Endothelial cell of umbilical vein (primary cell): ENCODE measurements around the gene TMEM269. TPM values are rescaled to one million over a fixed set of nuclear protein-coding genes. Genes with fewer than 3 reads are reported as not detected.

Experiments
- BruUV-seq: library from RNA; stranded (reverse); fragments of 400-500 nt; replicated peaks from 2 replicates; lab custom pipeline; 2021; lab: Mats Ljungman, UMichigan
- CTCF ChIA-PET: fragments of 300-600, 350-600 bp; sonication (Branson Sonifier 250); formaldehyde crosslinking; loops from one replicate; lab custom pipeline; 2021; ENCODE audit warnings: antibody characterized with exemption, inconsistent platforms; lab: Charles Lee
- POLR2A ChIA-PET: fragments of 300-600, 350-600 bp; sonication (Branson Sonifier 250); formaldehyde crosslinking; loops from one replicate; lab custom pipeline; 2021; ENCODE audit warnings: antibody characterized with exemption, inconsistent platforms; lab: Charles Lee
- DNase-seq: peaks from one replicate; pipeline ENCODE4 v3.0.0-alpha.2; 2011; ENCODE audit warnings: low read depth, low spot score
- FAIRE-seq: peaks from 2 replicates; lab custom pipeline; 2011; peaks lifted over from hg19 to GRCh38; lab: Jason Lieb, UNC
- H2AFZ ChIP-seq: 2 replicates; pipeline ENCODE4 v1.6.0; 2012; ENCODE audit warnings: low read depth, low read length, control low read depth, inconsistent platforms
- H3K27ac ChIP-seq: 2 replicates; pipeline ENCODE4 v1.5.1; 2011; ENCODE audit warnings: low read depth, mild to moderate bottlenecking, control low read depth, low read length, moderate library complexity; ENCODE audit not compliant: insufficient read depth
- H3K27me3 ChIP-seq, 2 experiments: 2 replicates each; pipeline versions ENCODE4 v1.6.0 to v1.6.1; 2011; ENCODE audit warnings: low read length in 2 of 2, mixed read lengths in 1 of 2; ENCODE audit not compliant: control insufficient read depth in 2 of 2, insufficient read depth in 2 of 2
- H3K36me3 ChIP-seq, 2 experiments: 2 replicates in 1 of 2; 3 replicates in 1 of 2; pipeline ENCODE4 v1.5.1; 2011; ENCODE audit warnings: low read length in 2 of 2, mild to moderate bottlenecking in 1 of 2, moderate library complexity in 1 of 2; ENCODE audit not compliant: control insufficient read depth in 2 of 2, insufficient read depth in 2 of 2; ENCODE audit errors: extremely low read depth in 1 of 2
- H3K4me1 ChIP-seq: 3 replicates; pipeline ENCODE4 v1.5.1; 2011; ENCODE audit warnings: mild to moderate bottlenecking, low read length; ENCODE audit not compliant: control insufficient read depth, insufficient read depth; ENCODE audit errors: extremely low read depth
- H3K4me2 ChIP-seq: 2 replicates; pipeline ENCODE4 v1.6.1; 2011; ENCODE audit warnings: low read length, control low read depth, mixed read lengths; ENCODE audit not compliant: insufficient read depth
- H3K4me3 ChIP-seq, 3 experiments: fragments of 200-600 bp in 1 of 3; sonication (generic), shearing (Covaris generic) in 1 of 3; replicated peaks in 1 of 3; 2 replicates each; pipeline ENCODE4 v1.5.1; 2011 to 2016; ENCODE audit warnings: control low read depth in 3 of 3, low read length in 3 of 3, mild to moderate bottlenecking in 2 of 3, inconsistent platforms in 1 of 3, low read depth in 1 of 3, moderate library complexity in 1 of 3; ENCODE audit not compliant: insufficient read depth in 1 of 3
- H3K79me2 ChIP-seq: 2 replicates; pipeline ENCODE4 v1.6.0; 2012; ENCODE audit warnings: low read length, inconsistent platforms; ENCODE audit not compliant: control insufficient read depth, insufficient read depth
- H3K9ac ChIP-seq: replicated peaks from 2 replicates; pipeline ENCODE3; 2011; ENCODE audit warnings: low read length, control low read depth; ENCODE audit not compliant: insufficient read depth; ENCODE audit errors: extremely low read depth
- H3K9me1 ChIP-seq: replicated peaks from 3 replicates; pipeline ENCODE4 v1.6.0; 2011; ENCODE audit warnings: mild to moderate bottlenecking, low read length; ENCODE audit not compliant: control insufficient read depth, insufficient read depth; ENCODE audit errors: extremely low read depth
- H3K9me3 ChIP-seq: replicated peaks from 2 replicates; pipeline ENCODE4 v1.5.1; 2012; ENCODE audit warnings: low read length, inconsistent platforms; ENCODE audit not compliant: control insufficient read depth, insufficient read depth
- H4K20me1 ChIP-seq: replicated peaks from 2 replicates; pipeline ENCODE3; 2011; ENCODE audit warnings: mild to moderate bottlenecking, low read length; ENCODE audit not compliant: control insufficient read depth, insufficient read depth; ENCODE audit errors: extremely low read depth
- EZH2 ChIP-seq: IDR thresholded peaks from 2 replicates; pipeline ENCODE4 v1.6.1; 2012; ENCODE audit warnings: borderline replicate concordance, low read depth, mild to moderate bottlenecking, moderate library complexity, low read length, inconsistent platforms; ENCODE audit not compliant: severe bottlenecking
- FOS ChIP-seq: IDR thresholded peaks from 2 replicates; pipeline ENCODE4 v1.6.1; 2011; ENCODE audit warnings: mild to moderate bottlenecking, low read length, moderate library complexity, borderline replicate concordance; ENCODE audit not compliant: insufficient read depth
- GATA2 ChIP-seq: IDR thresholded peaks from 2 replicates; pipeline ENCODE4 v1.7.0; 2011; ENCODE audit warnings: low read depth, mild to moderate bottlenecking, moderate library complexity, mixed read lengths, low read length; ENCODE audit not compliant: insufficient read length, insufficient read depth
- JUN ChIP-seq: IDR thresholded peaks from 2 replicates; pipeline ENCODE4 v1.6.1; 2011; ENCODE audit warnings: borderline replicate concordance, low read depth; ENCODE audit not compliant: insufficient read length, insufficient read depth
- MAX ChIP-seq: IDR thresholded peaks from 2 replicates; pipeline ENCODE4 v1.6.1; 2011; ENCODE audit not compliant: insufficient read depth, insufficient read length
- MYC ChIP-seq: IDR thresholded peaks from one replicate; pipeline ENCODE4 v1.6.1; 2011; ENCODE audit warnings: mild to moderate bottlenecking, low read depth, low read length
- POLR2A ChIP-seq: IDR thresholded peaks from 2 replicates; pipeline ENCODE4 v1.6.1; 2012; ENCODE audit warnings: low read depth, mild to moderate bottlenecking, control low read depth, low read length
- POLR2AphosphoS5 ChIP-seq: IDR thresholded peaks from 2 replicates; pipeline ENCODE4 v1.6.1; 2012; ENCODE audit warnings: low read depth, mild to moderate bottlenecking, control low read depth, low read length, moderate library complexity; ENCODE audit not compliant: insufficient read depth
- dilution Hi-C: fragments of 300-500 bp; cut with MboI; formaldehyde crosslinking; loops from one replicate; pipeline ENCODE4 v1.15.0; 2019; ENCODE audit warnings: low sequenced_read_pairs; ENCODE audit not compliant: extremely low pct_ligation_motif_present
- intact Hi-C: fragments of 100-400 bp; cut with micrococcal nuclease; formaldehyde crosslinking; loops from one replicate; pipeline ENCODE4 v1.10.0; 2022
- polyA plus RNA-seq, 4 experiments: library from polyadenylated mRNA; depleted of rRNA in 3 of 4; stranded (reverse) in 3 of 4; unstranded in 1 of 4; fragments of >200 nt; gene quantifications; 2 replicates each; pipeline versions ENCODE4 v1.2.1 to v1.2.3, GENCODE V29; 2011 to 2012; ENCODE audit warnings: missing spikeins in 1 of 4
- total RNA-seq: library from RNA; stranded (reverse); gene quantifications from 2 replicates; pipeline ENCODE4 v1.2.3, GENCODE V29; 2021
- TF ChIP-seq, protein P1 (sequence below), 2 donors: IDR thresholded peaks; 1 replicate in 1 of 2; 2 replicates in 1 of 2; pipeline ENCODE4 v1.5.1; 2011; ENCODE audit warnings: low read length in 2 of 2, mild to moderate bottlenecking in 2 of 2, moderate library complexity in 2 of 2, control low read depth in 1 of 2, inconsistent platforms in 1 of 2, low read depth in 1 of 2; ENCODE audit not compliant: insufficient read depth in 1 of 2; ENCODE audit errors: extremely low read depth in 1 of 2

TMEM269 gene
- total and polyA plus RNA-seq, 2 donors (not counting 3 experiments of a cell fraction or from before 2014, with no cell fraction given), result 0.03 TPM; not detected in 1

GRCh38 chr1:42806593-42806992 lies 21.8 kb downstream of the TMEM269 start:
- intact Hi-C loops (no loop called here), dilution Hi-C loops (no loop called here)
- Histone ChIP-seq H4K20me1 (no peaks in the 10 kb centered on the region), H3K36me3 (no peaks in the 10 kb centered on the region), H3K9me1 (no peaks in the 10 kb centered on the region), H3K9ac (no peak overlapping the region), H3K9me3 (no peaks in the 10 kb centered on the region), H3K4me2 (no peak overlapping the region), H3K4me3 (no peak overlapping the region), H3K79me2 (no peaks in the 10 kb centered on the region), H3K27ac (no peak overlapping the region), H2AFZ (no peak overlapping the region), H3K27me3 (no peaks in the 10 kb centered on the region), H3K4me1 (no peaks in the 10 kb centered on the region)
- no peak for FAIRE-seq
- DNase-seq, result no peak
- CTCF ChIA-PET, result interaction anchor here (1.2 kb wide), 1 partner anchor 28 kb away, joined by 6 read pairs; no protein-coding TSS in a partner anchor
- POLR2A ChIA-PET, result no interaction called here
- no peak for TF ChIP-seq POLR2A
- no peak for TF ChIP-seq MAX
- no peak for TF ChIP-seq POLR2AphosphoS5
- no peak for TF ChIP-seq GATA2
- no peak for TF ChIP-seq MYC
- no peak for TF ChIP-seq FOS
- no peak for TF ChIP-seq EZH2
- TF ChIP-seq, protein P1, sequence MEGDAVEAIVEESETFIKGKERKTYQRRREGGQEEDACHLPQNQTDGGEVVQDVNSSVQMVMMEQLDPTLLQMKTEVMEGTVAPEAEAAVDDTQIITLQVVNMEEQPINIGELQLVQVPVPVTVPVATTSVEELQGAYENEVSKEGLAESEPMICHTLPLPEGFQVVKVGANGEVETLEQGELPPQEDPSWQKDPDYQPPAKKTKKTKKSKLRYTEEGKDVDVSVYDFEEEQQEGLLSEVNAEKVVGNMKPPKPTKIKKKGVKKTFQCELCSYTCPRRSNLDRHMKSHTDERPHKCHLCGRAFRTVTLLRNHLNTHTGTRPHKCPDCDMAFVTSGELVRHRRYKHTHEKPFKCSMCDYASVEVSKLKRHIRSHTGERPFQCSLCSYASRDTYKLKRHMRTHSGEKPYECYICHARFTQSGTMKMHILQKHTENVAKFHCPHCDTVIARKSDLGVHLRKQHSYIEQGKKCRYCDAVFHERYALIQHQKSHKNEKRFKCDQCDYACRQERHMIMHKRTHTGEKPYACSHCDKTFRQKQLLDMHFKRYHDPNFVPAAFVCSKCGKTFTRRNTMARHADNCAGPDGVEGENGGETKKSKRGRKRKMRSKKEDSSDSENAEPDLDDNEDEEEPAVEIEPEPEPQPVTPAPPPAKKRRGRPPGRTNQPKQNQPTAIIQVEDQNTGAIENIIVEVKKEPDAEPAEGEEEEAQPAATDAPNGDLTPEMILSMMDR (IDR thresholded peaks at IDR 0.05; ENCODE audit: extremely low read depth in 1 of 2, insufficient read depth in 1 of 2, low read depth in 1 of 2, low read length in 2 of 2), result no peak
- no peak for TF ChIP-seq JUN
- BruUV-seq, result no TSS peak
